Pulmonary artery endothelial cell (primary cell): ENCODE results near the gene KLHL17. TPM values are rescaled to one million over a fixed set of nuclear protein-coding genes. Genes with fewer than 3 reads are reported as not detected.

ENCODE experiments used
- DNase-seq: peaks from one replicate; pipeline ENCODE4 v3.0.0-alpha.2; 2011; ENCODE audit warnings: low read depth, low spot score
- total RNA-seq: library from RNA; depleted of rRNA; stranded (reverse); fragments of >200 nt; gene quantifications from 2 replicates; pipeline ENCODE4 v1.2.3, GENCODE V29; 2014

Gene KLHL17
- total RNA-seq, 1 donor from 2014 or later = 7.8 TPM

DNA sequence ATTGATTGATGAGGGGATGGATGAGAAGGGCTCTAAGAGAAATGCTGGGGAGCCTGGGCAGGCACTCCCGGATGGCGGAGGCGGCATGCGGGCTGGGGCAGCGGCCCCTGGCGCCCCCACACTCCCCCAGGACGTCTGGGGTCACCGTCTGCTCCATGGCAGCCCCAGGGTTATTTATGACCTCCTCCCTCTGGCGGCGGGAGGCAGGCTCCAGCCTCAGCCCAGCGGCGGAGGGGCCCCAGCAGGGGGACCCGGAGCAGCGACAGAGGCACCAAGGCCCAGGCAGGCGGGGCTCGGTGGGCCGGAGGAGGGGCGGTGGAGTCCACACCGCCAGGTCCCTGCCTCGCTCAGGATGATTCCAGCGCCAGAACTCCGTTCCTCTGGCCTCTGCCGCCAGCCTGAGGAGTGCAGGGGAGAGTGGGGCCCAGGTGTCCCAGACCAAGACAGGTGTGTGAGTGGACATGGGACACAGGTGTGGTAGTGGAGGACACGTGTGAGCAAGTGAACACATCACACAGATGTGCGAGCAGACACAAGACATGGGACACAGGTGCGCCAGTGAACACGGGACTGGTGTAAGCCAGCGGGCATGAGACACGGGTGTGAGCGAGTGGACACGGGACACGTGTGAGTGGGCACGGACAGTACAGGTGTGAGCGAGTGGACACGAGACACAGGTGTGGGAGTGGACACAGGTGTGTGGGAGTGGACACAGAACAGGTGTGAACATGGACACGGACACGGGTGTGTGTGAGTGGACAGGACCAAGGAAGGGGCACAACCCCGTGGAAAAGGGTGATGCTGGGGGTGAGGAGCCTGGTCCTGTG lies 39.2 kb upstream of the KLHL17 start:
- no peak for DNase-seq

DNA sequence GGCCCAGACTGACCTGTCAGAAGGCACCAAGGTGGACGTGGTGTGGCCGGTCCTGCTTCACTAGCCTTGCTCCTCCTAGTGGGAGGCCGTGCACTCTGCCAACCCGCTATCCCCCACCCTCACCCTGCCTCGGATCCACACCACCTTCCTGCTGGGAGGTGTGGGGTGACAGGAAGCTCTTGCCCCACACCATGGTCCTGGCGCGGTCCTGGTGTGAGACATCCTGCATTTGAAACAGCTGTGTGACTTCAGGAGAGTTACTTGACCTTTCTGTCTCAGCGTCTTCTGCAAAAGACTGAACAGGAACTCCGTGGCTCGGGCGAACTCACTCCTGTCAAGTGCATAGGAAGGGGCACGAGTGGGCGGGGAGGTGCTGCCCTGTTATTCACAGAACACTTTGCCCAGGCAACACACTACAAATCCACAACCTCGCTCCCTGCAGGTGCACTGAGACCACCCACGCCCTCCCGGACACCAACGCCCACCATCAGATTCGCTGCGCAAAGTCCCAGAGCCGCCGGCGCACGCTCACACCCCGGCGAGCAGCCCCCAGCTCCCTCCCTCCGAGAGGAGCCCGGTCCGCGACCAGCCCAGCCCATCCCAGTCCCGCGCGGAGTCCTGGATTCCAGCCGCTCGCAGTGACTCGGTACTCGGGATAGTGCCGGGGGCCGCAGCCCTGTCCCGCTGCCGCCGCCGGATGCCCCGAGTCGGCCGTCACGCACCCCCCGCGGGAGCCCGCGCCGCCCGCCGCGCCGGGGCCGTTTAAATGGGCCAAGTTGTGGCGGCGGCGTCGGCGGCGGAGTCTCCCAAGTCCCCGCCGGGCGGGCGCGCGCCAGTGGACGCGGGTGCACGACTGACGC lies 37.0 kb upstream of the KLHL17 start, which contains the start of gene SAMD11:
SAMD11 (plus strand) TSS at position 793 of the 860 bp plus-strand sequence. CDS start 509 bp downstream, outside the sequence.
- DNase-seq = peak; percentile 19

DNA sequence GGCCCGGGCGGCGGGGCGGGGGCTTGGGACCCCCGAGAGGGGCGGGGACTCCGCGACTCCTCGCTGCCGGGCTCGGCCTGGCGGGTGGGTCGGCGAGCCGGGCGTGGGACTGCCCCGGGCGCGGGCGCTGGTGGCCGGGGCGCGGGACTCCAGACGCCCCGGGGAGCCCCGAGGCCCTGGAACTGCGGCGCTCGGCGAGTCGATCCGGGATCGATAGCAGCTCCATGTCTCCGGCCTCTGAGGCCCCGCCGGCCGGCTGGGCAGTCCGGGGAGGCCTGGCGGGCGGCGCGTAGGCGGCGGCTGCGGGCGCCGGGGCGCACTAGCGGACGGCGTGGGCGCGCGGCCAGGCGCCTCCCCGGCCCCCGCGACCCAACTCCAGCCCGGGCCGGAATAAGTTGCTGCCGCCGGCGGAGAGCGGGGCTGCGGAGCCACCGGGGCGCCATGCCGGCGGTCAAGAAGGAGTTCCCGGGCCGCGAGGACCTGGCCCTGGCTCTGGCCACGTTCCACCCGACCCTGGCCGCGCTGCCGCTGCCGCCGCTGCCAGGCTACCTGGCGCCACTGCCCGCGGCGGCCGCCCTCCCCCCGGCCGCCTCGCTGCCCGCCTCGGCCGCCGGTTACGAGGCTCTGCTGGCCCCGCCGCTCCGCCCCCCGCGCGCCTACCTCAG lies 36.3 kb upstream of the KLHL17 start:
- DNase-seq = no peak

DNA sequence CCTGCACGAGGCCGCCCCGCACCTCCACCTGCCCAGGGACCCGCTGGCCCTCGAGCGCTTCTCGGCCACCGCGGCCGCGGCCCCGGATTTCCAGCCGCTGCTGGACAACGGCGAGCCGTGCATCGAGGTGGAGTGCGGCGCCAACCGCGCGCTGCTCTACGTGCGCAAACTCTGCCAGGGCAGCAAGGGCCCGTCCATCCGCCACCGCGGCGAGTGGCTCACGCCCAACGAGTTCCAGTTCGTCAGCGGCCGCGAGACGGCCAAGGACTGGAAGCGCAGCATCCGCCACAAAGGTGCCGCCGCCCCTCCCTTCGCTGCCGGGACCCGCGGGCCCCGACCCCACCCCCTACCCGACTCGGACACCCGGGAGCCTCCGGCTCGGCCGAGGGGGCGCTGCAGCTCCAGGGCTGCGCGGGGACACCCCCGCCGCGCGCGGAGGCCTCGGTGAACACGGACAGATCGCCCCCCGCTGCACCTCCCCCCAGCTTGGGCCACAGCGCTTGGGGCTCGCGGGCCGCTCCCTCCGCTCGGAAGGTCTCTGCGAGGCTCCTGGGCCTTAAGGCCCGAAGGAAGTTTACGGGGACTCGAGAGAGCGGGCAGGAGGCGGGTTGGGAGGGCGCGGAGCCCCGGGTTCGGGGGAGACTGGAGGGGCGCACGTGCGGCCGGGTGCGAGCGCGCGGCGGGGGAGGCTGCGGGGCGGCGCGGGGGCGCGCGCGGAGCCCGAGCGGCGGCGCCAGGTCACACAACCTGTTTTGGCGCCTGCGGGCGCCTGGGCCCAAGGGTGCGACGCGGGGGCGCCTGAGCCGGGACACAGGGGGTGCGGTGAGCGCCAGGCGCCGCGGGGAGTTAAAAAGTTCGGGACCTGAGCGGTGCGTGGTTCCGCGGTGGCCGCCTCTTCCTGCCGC lies 35.5 kb upstream of the KLHL17 start:
- DNase-seq = no peak

DNA sequence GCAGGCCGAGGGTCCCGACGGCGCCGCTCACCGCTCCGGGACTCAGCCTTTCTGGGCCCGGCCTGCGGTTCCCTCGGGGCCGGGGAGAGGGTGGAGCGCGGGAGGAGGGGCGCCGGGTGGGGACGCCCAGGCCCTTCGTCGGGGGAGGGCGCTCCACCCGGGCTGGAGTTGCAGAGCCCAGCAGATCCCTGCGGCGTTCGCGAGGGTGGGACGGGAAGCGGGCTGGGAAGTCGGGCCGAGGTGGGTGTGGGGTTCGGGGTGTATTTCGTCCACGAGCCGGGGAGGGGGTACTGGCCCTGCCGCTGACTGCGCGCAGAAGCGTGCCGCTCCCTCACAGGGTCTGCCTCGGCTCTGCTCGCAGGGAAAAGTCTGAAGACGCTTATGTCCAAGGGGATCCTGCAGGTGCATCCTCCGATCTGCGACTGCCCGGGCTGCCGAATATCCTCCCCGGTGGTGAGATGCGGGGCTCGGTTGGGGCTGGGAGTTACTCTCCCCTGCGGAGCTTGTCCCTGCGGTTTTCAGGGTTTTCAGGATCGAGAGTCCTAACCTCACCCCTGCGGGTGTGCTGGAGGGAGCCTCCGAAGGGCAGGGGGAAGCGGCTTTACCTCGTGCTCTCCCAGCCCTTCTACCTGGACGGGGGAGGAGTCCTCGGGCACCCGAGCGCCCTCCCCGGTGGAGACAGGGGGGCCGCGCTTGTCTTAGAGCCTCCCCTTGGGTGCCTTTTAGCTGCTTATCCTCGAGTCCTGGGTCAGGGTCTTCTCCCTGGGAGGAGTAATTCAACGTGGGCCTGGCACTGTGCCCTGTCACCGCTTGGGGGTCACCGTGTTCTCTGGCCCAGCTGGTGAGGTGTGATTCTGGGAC lies 34.6 kb upstream of the KLHL17 start:
- no peak for DNase-seq

DNA sequence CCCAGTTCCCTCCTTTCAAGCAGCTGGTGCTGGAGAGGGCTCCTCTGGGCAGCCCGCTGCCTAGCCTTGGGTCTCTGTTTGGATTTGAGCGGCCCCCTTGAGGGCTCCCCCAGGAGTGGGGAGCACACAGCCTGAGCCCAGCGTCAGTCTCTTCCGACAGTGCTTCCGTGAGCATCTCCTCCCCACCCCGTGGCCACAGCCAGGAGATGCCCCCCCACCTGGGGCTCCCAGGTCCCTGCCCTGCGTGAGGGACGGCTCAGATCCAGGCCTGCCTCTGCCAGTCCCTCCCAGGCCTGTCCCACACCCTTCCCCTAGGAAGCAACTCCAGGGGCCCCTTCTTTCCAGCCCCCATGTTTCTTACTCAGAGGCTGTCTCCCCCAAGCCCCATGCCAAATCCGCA lies 33.1 kb upstream of the KLHL17 start:
- no peak for DNase-seq

DNA sequence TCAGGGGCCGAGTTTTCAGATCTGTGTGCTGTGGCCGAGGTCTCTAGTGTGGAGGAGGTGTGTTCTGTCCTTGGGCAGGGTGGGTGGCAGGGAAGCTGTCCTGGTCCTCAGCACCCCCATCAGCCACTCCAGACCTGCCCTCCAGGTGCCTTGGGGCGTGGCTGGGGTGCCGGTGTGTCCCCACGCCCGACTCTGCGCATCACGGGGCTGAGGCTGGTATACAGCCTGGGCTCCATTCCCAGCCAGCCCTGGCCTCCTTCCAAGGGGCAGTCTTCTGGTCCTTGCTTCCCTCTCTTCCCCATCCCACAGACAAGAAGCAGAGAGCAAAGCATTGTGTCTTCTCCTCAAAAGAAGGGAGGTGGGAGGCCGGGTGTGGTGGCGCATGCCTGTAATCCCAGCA lies 32.6 kb upstream of the KLHL17 start:
- no peak for DNase-seq

DNA sequence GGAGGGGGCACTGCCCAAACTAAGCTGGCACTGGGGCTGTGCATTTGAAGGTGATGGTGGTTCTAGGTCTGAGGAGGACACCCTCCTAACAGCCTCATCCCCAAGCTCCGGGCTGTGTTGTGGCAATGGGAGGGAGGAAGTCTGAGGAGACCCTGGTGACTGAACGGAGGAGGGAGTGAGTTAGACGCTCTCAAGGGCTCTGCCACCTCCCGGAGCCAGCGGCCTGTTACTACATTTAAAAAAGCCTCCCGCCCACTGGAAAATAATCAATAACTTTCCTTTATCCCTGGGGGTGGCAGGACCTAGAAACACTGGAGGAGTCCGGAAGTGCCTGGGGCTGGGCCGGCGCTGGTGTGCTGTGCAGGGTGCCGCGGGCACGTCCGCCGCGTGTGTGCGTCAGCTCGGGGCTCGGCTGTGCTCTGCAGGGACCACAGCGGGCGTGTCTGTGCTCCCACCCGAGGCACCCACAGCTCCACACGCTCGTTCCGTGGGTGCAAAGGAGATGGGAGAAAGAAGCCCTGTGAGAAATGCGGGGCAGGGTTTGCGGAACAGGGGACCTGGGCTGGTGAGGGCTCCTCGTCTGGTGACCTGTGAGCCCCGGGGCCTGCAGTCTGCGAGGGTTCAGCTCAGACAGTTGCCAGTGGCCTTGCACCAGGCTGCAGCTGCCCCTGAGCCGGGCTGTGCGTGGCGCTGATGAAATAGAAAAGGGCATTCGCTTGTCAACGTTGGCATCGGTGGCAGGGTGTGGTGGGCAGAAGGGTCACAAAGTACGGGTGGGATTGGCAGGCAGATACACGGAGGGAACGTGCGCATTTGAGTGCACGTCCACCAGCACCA lies 31.3 kb upstream of the KLHL17 start:
- DNase-seq = no peak

DNA sequence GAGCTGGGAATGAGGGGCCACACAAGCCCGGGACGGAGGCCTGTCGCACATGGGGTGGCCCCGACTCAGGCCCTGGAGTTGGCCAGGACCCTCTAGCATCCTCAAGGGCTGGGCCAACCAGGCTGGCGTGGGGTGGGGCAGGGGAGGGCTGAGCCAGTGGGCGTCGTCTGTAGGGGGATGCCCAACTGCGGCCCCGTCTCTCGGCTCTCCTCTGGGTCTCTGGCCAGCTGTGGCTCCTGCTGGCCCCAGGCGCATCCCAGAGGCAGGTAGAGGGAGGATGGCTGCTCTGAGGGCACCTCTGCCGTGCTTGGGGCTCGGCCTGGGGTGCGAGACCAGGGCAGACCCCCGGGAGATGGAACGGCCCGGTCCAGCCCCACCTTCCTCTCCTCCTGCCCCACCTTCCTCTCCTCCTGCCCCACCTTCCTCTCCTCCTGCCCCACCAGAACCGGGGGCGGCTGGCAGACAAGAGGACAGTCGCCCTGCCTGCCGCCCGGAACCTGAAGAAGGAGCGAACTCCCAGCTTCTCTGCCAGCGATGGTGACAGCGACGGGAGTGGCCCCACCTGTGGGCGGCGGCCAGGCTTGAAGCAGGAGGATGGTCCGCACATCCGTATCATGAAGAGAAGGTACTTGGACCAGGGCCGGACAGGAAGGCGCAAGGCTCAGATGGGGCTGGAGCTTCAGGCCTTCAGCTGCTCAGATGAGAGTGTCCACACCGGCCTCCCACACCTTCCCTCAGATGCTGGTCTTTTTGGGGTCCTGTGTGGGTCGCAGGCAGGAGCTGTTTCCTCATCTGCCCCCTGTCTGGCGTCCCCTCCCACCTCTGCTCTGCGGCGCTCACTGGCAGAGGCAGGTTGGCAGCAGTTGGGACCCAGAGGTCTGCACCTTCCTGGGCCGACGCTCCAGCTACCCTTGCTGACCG lies 30.4 kb upstream of the KLHL17 start:
- no peak for DNase-seq

DNA sequence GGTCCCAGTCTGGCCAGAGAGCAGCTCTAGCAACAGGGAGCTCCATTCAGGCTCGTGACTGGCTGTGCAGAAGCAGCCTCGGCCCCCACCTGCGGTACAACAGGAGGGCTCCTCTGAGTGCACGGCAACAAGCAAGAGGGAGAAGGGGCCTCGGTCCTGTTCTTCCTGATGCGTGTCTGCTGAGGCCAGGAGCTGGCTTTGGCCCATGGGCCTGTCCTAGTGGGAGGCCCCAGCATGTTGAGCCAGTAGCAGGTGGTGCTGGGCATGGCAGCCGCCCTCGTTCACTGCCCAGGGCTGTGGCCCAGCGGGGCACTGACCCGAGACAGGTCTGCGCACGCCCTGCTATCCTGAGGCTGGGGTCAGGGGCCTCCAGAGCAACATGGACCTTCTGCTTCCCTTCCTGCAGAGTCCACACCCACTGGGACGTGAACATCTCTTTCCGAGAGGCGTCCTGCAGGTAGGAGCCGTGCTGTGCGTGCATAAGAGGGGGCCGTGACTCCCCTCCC lies 29.7 kb upstream of the KLHL17 start:
- DNase-seq = no peak

DNA sequence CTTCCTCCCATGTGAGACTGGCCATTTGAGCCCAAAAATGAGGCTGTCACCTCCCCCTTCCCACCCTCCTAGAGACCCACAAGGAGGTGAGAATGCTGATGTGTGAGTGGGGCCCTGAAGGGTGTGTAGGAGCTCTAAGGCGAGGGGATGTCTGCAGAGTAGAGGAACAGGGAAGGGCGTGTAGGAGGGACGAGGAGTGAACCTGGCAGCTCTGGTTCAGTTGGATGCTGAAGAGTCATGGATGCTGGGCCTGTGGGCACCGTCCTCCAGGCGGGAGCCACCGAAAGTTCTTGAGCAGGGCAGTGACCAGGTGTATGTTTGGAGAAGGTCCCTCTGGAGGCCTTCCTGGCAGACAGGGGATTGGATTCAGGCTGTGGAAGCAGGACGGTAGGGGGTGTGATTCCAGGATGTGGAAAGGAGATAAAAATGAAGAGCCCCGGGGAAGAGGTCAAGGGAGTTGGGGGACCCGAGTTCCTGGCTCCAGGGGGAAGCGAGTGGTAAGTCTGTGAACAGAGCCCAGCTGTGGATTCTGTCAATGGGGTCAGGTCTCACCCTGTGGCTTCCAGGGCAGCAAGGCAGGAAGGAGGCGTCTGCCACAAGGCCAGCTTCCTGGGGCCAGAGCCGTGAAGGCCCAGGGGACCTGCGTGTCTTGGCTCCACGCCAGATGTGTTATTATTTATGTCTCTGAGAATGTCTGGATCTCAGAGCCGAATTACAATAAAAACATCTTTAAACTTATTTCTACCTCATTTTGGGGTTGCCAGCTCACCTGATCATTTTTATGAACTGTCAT lies 28.8 kb upstream of the KLHL17 start:
- no peak for DNase-seq

DNA sequence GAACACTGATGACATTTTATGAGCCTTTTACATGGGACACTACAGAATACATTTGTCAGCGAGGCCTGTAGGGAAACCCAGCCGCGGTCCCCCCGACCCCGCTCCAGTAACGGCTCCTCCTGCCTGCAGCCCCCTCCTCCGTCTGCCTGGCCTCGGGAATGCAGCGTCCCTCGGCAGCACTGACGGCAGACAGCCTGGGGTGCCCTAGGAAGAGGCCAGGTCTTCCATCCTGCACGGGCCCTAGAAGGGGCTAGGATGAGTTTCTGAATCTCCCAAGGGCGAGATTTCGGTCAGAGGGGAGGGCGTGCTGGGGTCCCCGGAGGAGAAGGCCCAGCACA lies 28.2 kb upstream of the KLHL17 start:
- no peak for DNase-seq

DNA sequence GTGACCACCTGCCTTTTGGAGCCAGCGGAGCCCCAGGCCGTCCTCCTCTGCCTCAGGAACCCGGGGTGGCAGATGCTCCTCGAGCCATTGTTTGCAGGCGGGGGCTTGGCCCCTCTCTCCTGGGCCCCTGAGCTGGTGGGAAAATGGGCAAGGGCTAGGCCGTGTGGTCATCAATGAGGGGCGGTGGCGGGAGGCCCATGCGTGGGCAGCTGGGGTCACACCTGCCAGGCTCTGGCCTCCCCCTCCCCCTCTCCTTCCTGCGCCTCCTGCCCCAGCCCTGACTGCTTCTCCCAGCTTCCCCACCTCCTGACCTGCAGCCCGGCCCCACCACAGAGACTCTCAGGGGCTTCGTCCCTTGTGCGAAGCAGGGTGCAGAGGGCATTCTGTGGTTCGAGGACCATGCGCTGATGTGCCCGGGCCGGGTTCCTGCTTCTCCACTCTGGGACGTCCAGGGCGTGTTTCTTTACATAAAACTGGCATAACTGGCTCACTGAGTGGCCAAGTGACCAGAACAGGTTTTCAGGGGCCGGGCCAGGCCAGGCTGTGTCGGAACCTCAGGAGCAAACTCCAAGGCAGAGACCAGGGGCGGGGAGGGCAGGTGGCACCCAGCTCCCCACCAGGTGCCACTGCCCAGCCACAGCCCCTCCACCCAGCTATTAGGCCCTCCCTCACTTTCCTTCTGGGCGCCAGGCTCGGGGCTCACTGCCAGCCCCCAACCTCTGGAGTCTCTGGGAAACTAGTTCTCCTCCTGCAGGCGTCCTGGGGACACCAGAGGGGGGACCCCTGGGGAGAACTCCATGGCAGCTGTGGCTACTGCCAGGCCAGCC lies 27.4 kb upstream of the KLHL17 start:
- DNase-seq = no peak

DNA sequence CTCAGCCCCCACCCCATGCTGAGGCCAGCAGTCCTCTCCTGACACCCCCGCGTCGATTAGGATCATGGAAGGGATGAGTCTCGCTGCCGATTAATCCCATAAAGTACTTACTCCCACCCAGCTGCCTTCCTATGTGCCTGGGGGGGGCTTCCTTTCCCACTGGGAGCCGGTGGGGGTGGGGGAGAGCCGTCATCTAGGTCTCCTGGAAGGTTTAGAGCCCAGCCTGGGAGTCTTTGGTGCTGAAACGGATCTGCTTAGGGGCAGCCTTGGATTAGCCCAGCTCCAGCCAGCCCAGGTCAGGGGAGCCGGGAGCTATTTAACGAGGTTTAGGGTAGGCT lies 26.8 kb upstream of the KLHL17 start:
- no peak for DNase-seq

DNA sequence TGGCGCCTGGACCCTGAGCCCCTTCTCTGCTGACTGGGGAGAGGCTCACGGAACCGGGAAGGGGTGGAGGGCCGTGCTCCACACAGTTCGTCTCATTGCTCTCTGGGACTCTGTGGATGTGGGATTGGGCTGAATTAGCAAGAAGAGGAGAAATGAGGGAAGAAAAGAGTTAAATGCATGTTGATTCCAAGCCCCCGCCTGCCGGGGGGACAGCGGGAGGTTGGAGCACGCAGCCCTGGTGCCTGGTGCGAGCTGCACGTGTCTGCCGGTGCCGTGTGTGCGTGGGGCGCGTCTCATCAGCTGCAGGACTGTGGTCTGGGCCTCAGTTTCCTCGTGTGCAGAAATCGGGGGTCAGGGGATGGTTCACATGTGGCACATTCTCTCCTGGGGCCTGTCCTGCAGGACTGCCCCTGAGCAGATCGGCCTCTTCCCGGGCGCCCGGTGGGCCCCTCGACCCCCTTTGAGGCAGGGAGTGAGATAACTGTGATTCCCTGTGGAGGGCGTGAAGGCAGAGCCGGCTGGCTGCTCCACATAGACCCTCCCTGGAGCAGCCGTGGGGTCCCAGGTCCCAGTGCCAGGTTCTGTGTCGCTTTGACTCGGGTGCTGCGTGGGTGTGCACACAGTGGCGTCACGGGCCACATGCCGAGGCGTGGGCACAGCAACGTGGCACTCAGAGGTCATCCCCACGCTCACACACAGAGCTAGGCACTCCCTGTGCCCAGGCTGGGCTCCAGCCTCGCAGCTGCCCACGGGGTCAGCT lies 25.2 kb upstream of the KLHL17 start:
- no peak for DNase-seq
